Measurements from ENCODE around the gene USH2A.

DNA sequence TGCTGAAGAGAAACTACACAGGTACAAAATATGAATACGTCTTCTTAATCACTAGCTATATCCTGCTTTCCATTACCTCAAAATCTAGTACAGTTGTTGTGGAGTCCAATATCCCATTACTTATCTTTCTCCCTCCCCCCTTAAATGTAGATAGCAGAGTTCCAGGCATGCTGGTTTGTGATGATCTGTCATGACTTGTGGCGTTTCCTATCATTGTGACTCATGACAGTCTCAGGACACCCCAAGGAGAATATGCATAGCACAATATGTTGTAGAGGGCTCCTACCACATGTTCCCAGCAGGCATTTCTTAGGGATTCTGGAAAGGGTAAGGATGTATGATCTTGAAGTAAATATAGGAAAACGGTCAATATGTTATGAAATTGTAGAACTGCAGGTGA is 206.9 kb downstream of the USH2A start:
- no peak for TF ChIP-seq CEBPB (IDR thresholded peaks at IDR 0.05)
- TF ChIP-seq, protein P1, sequence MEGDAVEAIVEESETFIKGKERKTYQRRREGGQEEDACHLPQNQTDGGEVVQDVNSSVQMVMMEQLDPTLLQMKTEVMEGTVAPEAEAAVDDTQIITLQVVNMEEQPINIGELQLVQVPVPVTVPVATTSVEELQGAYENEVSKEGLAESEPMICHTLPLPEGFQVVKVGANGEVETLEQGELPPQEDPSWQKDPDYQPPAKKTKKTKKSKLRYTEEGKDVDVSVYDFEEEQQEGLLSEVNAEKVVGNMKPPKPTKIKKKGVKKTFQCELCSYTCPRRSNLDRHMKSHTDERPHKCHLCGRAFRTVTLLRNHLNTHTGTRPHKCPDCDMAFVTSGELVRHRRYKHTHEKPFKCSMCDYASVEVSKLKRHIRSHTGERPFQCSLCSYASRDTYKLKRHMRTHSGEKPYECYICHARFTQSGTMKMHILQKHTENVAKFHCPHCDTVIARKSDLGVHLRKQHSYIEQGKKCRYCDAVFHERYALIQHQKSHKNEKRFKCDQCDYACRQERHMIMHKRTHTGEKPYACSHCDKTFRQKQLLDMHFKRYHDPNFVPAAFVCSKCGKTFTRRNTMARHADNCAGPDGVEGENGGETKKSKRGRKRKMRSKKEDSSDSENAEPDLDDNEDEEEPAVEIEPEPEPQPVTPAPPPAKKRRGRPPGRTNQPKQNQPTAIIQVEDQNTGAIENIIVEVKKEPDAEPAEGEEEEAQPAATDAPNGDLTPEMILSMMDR (IDR thresholded peaks at IDR 0.05) = no peak
- TF ChIP-seq, protein P2, sequence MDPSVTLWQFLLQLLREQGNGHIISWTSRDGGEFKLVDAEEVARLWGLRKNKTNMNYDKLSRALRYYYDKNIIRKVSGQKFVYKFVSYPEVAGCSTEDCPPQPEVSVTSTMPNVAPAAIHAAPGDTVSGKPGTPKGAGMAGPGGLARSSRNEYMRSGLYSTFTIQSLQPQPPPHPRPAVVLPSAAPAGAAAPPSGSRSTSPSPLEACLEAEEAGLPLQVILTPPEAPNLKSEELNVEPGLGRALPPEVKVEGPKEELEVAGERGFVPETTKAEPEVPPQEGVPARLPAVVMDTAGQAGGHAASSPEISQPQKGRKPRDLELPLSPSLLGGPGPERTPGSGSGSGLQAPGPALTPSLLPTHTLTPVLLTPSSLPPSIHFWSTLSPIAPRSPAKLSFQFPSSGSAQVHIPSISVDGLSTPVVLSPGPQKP (IDR thresholded peaks at IDR 0.05; ENCODE audit: low read depth, low read length) = no peak
- TF ChIP-seq NPAS2 (CRISPR knock-in tag; IDR thresholded peaks at IDR 0.05; ENCODE audit: borderline replicate concordance) = no peak
- TF ChIP-seq, protein P3, sequence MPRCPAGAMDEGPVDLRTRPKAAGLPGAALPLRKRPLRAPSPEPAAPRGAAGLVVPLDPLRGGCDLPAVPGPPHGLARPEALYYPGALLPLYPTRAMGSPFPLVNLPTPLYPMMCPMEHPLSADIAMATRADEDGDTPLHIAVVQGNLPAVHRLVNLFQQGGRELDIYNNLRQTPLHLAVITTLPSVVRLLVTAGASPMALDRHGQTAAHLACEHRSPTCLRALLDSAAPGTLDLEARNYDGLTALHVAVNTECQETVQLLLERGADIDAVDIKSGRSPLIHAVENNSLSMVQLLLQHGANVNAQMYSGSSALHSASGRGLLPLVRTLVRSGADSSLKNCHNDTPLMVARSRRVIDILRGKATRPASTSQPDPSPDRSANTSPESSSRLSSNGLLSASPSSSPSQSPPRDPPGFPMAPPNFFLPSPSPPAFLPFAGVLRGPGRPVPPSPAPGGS (IDR thresholded peaks at IDR 0.05) = no peak
- no peak for TF ChIP-seq TFCP2L1 (CRISPR knock-in tag; IDR thresholded peaks at IDR 0.05)
- TF ChIP-seq POLR2A (IDR thresholded peaks at IDR 0.05; ENCODE audit: low read length) = no peak
- TF ChIP-seq ZSCAN20 (CRISPR knock-in tag; IDR thresholded peaks at IDR 0.05) = no peak
